IMR-90 (cell line): Measurements from ENCODE around the gene RALGPS1. TPM values are rescaled to one million over a fixed set of nuclear protein-coding genes. Genes with fewer than 3 reads are reported as not detected.

Source experiments
- ATAC-seq: fragments of 200-7000 bp; cut with Tn5 transposase; 2 replicates; pipeline ENCODE4 v1.9.1; 2020; ENCODE audit warnings: low read depth, mild to moderate bottlenecking, moderate library complexity
- BruUV-seq: library from RNA; stranded (reverse); fragments of 400-500 nt; replicated peaks from 2 replicates; lab custom pipeline; 2021; lab: Mats Ljungman, UMichigan
- CTCF ChIA-PET: fragments of 300-600 bp; formaldehyde crosslinking; extraction: SDS; loops from one replicate; lab custom pipeline; 2021; ENCODE audit warnings: antibody characterized with exemption; lab: Yijun Ruan, JAX
- POLR2A ChIA-PET: fragments of 300-600 bp; sonication (Branson Sonifier 250); formaldehyde crosslinking; loops from one replicate; lab custom pipeline; 2022; ENCODE audit warnings: antibody characterized with exemption; ENCODE audit not compliant: unreplicated experiment; lab: Charles Lee
- DNase-seq: peaks from one replicate; pipeline ENCODE4 v3.0.0; 2013
- H2AFZ ChIP-seq: replicated peaks from 2 replicates; pipeline ENCODE3; 2013; ENCODE audit warnings: low read length, mild to moderate bottlenecking; ENCODE audit not compliant: poor library complexity
- H2AK5ac ChIP-seq: 2 replicates; pipeline ENCODE4 v1.6.1; 2013; ENCODE audit warnings: low read depth, low read length, inconsistent platforms
- H2AK9ac ChIP-seq: replicated peaks from 2 replicates; pipeline ENCODE3; 2013; ENCODE audit warnings: mild to moderate bottlenecking, low read depth, low read length, moderate library complexity; ENCODE audit not compliant: poor library complexity
- H2BK120ac ChIP-seq: 2 replicates; pipeline ENCODE4 v1.6.1; 2013; ENCODE audit warnings: low read depth, low read length, inconsistent platforms
- H2BK15ac ChIP-seq: 3 replicates; pipeline ENCODE4 v1.6.1; 2013; ENCODE audit warnings: low read depth, low read length, inconsistent platforms
- H2BK20ac ChIP-seq: 2 replicates; pipeline ENCODE4 v1.6.1; 2013; ENCODE audit warnings: low read depth, mild to moderate bottlenecking, inconsistent platforms, low read length, moderate library complexity
- H2BK5ac ChIP-seq: 2 replicates; pipeline ENCODE4 v1.6.1; 2013; ENCODE audit warnings: mild to moderate bottlenecking, low read depth, low read length, inconsistent platforms; ENCODE audit not compliant: poor library complexity, severe bottlenecking
- H3K14ac ChIP-seq: replicated peaks from 2 replicates; pipeline ENCODE4 v1.6.1; 2013; ENCODE audit warnings: low read depth, low read length, inconsistent platforms
- H3K18ac ChIP-seq: 2 replicates; pipeline ENCODE4 v1.6.1; 2013; ENCODE audit warnings: low read depth, low read length, control low read depth
- H3K23ac ChIP-seq: 2 replicates; pipeline ENCODE4 v1.6.1; 2013; ENCODE audit warnings: low read depth, low read length, inconsistent platforms
- H3K27ac ChIP-seq: 2 replicates; pipeline ENCODE4 v1.5.1; 2013; ENCODE audit warnings: mild to moderate bottlenecking, control low read depth, low read length; ENCODE audit not compliant: insufficient read depth
- H3K27me3 ChIP-seq: 2 replicates; pipeline ENCODE4 v1.6.1; 2013; ENCODE audit warnings: low read length; ENCODE audit not compliant: control insufficient read depth, insufficient read depth
- H3K36me3 ChIP-seq: 2 replicates; pipeline ENCODE4 v1.6.1; 2013; ENCODE audit warnings: low read length, mixed read lengths; ENCODE audit not compliant: control insufficient read depth, insufficient read depth
- H3K4ac ChIP-seq: 2 replicates; pipeline ENCODE4 v1.6.1; 2013; ENCODE audit warnings: low read depth, low read length, inconsistent platforms
- H3K4me1 ChIP-seq: 2 replicates; pipeline ENCODE4 v1.6.1; 2013; ENCODE audit warnings: low read length, mixed read lengths; ENCODE audit not compliant: control insufficient read depth, insufficient read depth
- H3K4me2 ChIP-seq: 2 replicates; pipeline ENCODE4 v1.6.1; 2013; ENCODE audit warnings: low read depth, mild to moderate bottlenecking, control low read depth, low read length, moderate library complexity
- H3K4me3 ChIP-seq: 2 replicates; pipeline ENCODE4 v1.5.1; 2013; ENCODE audit warnings: low read depth, mild to moderate bottlenecking, control low read depth, low read length, moderate library complexity; ENCODE audit not compliant: insufficient read depth
- H3K56ac ChIP-seq: 2 replicates; pipeline ENCODE4 v1.6.1; 2013; ENCODE audit warnings: low read length, inconsistent platforms; ENCODE audit not compliant: insufficient read depth; ENCODE audit errors: extremely low read depth
- H3K79me1 ChIP-seq, 2 experiments: 2 replicates each; pipeline ENCODE4 v1.6.1; 2013; ENCODE audit warnings: low read length in 2 of 2, inconsistent platforms in 1 of 2, low read depth in 1 of 2
- H3K9ac ChIP-seq: 2 replicates; pipeline ENCODE4 v1.6.1; 2013; ENCODE audit warnings: low read depth, low read length, control low read depth
- H3K9me1 ChIP-seq: 2 replicates; pipeline ENCODE4 v1.6.1; 2013; ENCODE audit warnings: low read length, inconsistent platforms; ENCODE audit not compliant: insufficient read depth
- H3K9me3 ChIP-seq: 2 replicates; pipeline ENCODE4 v1.6.1; 2013; ENCODE audit warnings: low read length; ENCODE audit not compliant: control insufficient read depth, insufficient read depth
- H4K20me1 ChIP-seq: 2 replicates; pipeline ENCODE4 v1.6.1; 2013; ENCODE audit warnings: low read length, inconsistent platforms; ENCODE audit not compliant: insufficient read depth
- H4K5ac ChIP-seq: 2 replicates; pipeline ENCODE4 v1.6.1; 2013; ENCODE audit warnings: mild to moderate bottlenecking, low read depth, low read length, control low read depth
- H4K8ac ChIP-seq, 2 experiments: 2 replicates each; pipeline ENCODE4 v1.6.1; 2013; ENCODE audit warnings: low read depth in 2 of 2, low read length in 2 of 2, control low read depth in 1 of 2, inconsistent platforms in 1 of 2
- H4K91ac ChIP-seq: 2 replicates; pipeline ENCODE4 v1.6.1; 2013; ENCODE audit warnings: low read depth, low read length, inconsistent platforms; ENCODE audit not compliant: insufficient read depth
- CEBPB ChIP-seq: IDR thresholded peaks from 2 replicates; pipeline ENCODE4 v1.6.1; 2012; ENCODE audit warnings: low read depth, low read length, improper control_type of control experiment
- CHD1 ChIP-seq: IDR thresholded peaks from 2 replicates; pipeline ENCODE4 v1.6.1; 2012; ENCODE audit warnings: low read depth, low read length, improper control_type of control experiment
- FOS ChIP-seq: fragments of 150-350 bp; IDR thresholded peaks from 2 replicates; pipeline ENCODE4 v1.6.1; 2016; ENCODE audit warnings: low read depth, low read length
- MAFK ChIP-seq: IDR thresholded peaks from 2 replicates; pipeline ENCODE4 v1.6.1; 2012; ENCODE audit warnings: low read depth, low read length, improper control_type of control experiment
- MAZ ChIP-seq: IDR thresholded peaks from 2 replicates; pipeline ENCODE4 v1.6.1; 2012; ENCODE audit warnings: low read depth, mild to moderate bottlenecking, low read length, improper control_type of control experiment, moderate library complexity, borderline replicate concordance
- MXI1 ChIP-seq: IDR thresholded peaks from 2 replicates; pipeline ENCODE4 v1.6.1; 2012; ENCODE audit warnings: low read depth, mild to moderate bottlenecking, low read length, moderate library complexity, borderline replicate concordance
- NFE2L2 ChIP-seq: fragments of 150-350 bp; IDR thresholded peaks from 2 replicates; pipeline ENCODE4 v1.6.1; 2016; ENCODE audit warnings: low read depth, mild to moderate bottlenecking, low read length
- POLR2A ChIP-seq: IDR thresholded peaks from 2 replicates; pipeline ENCODE4 v1.6.1; 2012; ENCODE audit warnings: mild to moderate bottlenecking, low read depth, low read length
- RAD21 ChIP-seq: IDR thresholded peaks from 2 replicates; pipeline ENCODE4 v1.6.1; 2012; ENCODE audit warnings: low read length, improper control_type of control experiment
- RCOR1 ChIP-seq: IDR thresholded peaks from 2 replicates; pipeline ENCODE4 v1.6.1; 2012; ENCODE audit warnings: mild to moderate bottlenecking, low read length, improper control_type of control experiment; ENCODE audit not compliant: insufficient replicate concordance
- RFX5 ChIP-seq: IDR thresholded peaks from 2 replicates; pipeline ENCODE4 v1.8.0; 2012; ENCODE audit warnings: low read depth, mild to moderate bottlenecking, low read length, moderate library complexity
- SMC3 ChIP-seq: fragments of 150-350 bp; IDR thresholded peaks from 2 replicates; pipeline ENCODE4 v1.6.1; 2016; ENCODE audit warnings: low read depth, mild to moderate bottlenecking, antibody characterized with exemption, low read length, moderate library complexity
- WGBS, 2 experiments: methylation state at CpG; one replicate each; pipeline versions ENCODE4 v1.1.5 to v1.1.7; 2013; ENCODE audit warnings: missing lambda C conversion rate in 2 of 2; ENCODE audit not compliant: insufficient read length in 1 of 2; ENCODE audit errors: extremely low coverage in 2 of 2; 5-methylcytosine and 5-hydroxymethylcytosine counted together
- dilution Hi-C: fragments of 300-500 bp; cut with HindIII; formaldehyde crosslinking; loops from one replicate; pipeline ENCODE4 v1.14.3; 2018; ENCODE audit warnings: low sequenced_read_pairs; ENCODE audit not compliant: unreplicated experiment
- in situ Hi-C: fragments of 300-500 bp; cut with MboI; formaldehyde crosslinking; loops from 3 replicates; pipeline ENCODE4 v1.14.3; 2019; ENCODE audit warnings: low sequenced_read_pairs, inconsistent platforms, mixed read lengths
- intact Hi-C: fragments of 100-400 bp; cut with micrococcal nuclease; formaldehyde crosslinking; loops from 2 replicates; pipeline ENCODE4 v1.10.0; 2022
- polyA plus RNA-seq, 3 experiments: library from polyadenylated mRNA; depleted of rRNA; stranded (reverse); fragments of >200 nt; gene quantifications; 2 replicates each; pipeline ENCODE4 v1.2.3, GENCODE V29; 2012; ENCODE audit warnings: low replicate concordance in 1 of 3
- total RNA-seq: library from RNA; depleted of rRNA; stranded (reverse); fragments of >200 nt; gene quantifications from 2 replicates; pipeline ENCODE4 v1.2.3, GENCODE V29; 2012
- TF ChIP-seq, protein P1 (sequence below): conservative IDR thresholded peaks from 2 replicates; pipeline ENCODE4 v1.5.1; 2012; ENCODE audit warnings: mild to moderate bottlenecking, low read depth, low read length, improper control_type of control experiment
- TF ChIP-seq, protein P2 (sequence below): fragments of 150-350 bp; IDR thresholded peaks from 2 replicates; pipeline ENCODE4 v1.6.1; 2017; ENCODE audit warnings: mild to moderate bottlenecking, antibody characterized with exemption, low read length, low read depth
- TF ChIP-seq, protein P3 (sequence below): fragments of 150-350 bp; IDR thresholded peaks from 2 replicates; pipeline ENCODE4 v1.6.1; 2016; ENCODE audit warnings: low read depth, mild to moderate bottlenecking, low read length, moderate library complexity, borderline replicate concordance

The RALGPS1 gene
- total and polyA plus RNA-seq, 2 of the 4 experiments (the other 2 are of a cell fraction) = 0.90 to 2.8 TPM

DNA sequence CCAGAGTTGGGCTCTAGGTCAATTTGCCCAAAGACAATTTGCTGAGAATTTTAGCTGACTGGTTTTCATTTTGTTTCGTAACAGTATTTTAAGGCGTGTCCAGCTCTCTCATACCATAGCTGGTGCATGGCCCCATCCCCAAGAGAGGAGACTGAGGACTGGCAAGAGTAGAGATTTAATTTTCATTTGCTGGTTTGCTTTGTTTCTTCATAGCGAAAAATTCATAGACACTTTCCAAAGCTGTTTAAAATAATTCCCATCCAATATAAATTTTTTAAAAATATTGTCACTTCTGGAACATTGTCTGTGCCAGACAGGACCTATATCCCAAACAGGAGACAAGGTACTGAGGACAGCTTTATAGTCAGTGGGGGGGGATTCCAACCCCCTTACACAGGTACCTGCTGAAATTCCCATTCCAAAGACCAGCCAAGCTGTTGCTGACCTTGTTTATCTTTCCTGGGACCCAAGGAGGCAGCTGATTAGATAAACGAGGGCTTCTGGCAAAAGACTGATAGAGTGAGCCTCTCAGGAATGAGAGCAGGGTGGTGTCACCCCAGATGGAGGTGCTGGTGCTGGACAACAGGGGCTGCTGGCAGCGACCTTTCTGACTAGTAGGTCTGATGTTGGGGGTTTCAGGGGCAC, 214.6 kb downstream of the RALGPS1 start:
- Histone ChIP-seq H3K79me1 (peaks cover 0 to 7% of the 10 kb centered on the region in 2 experiments; a peak in 2 of 4 replicates), H2BK120ac (peak overlapping the region; percentile 67), H2BK20ac (peak overlapping the region; percentile 72; the same call in 1 of the 2 replicates), H3K14ac (peak overlapping the region; percentile 15; the same call in 1 of the 2 replicates), H3K9me1 (peaks cover 28% of the 10 kb centered on the region), H4K91ac (peak overlapping the region; percentile 38; the same call in 1 of the 2 replicates), H3K9ac (no peak overlapping the region), H3K27me3 (no peaks in the 10 kb centered on the region), H4K8ac (peak overlapping the region in 1 of 2 experiments; percentile 33; a peak in 1 of 4 replicates), H3K4me2 (no peak overlapping the region), H2BK15ac (peak overlapping the region; percentile 77; the same call in 2 of the 3 replicates), H3K23ac (no peak overlapping the region), H2AK9ac (no peak overlapping the region), H4K20me1 (peaks cover 3% of the 10 kb centered on the region; the same call in 1 of the 2 replicates), H3K4me3 (no peak overlapping the region), H2AFZ (peak overlapping the region; percentile 5), H3K4me1 (peaks cover 42% of the 10 kb centered on the region), H3K4ac (peak overlapping the region; percentile 52), H2BK5ac (no peak overlapping the region), H3K56ac (no peak overlapping the region), H3K27ac (no peak overlapping the region), H2AK5ac (peak overlapping the region; percentile 87; the same call in 1 of the 2 replicates), H4K5ac (peak overlapping the region; percentile 16; the same call in 1 of the 2 replicates), H3K36me3 (no peaks in the 10 kb centered on the region), H3K18ac (peak overlapping the region; percentile 21), H3K9me3 (no peaks in the 10 kb centered on the region)
- DNase-seq = no peak
- ATAC-seq = no peak
- no TSS peak for BruUV-seq
- no CpG with 5 or more reads among the region's 5 CpGs for WGBS, 2 experiments
- ChIA-PET POLR2A (no interaction called here), CTCF (interaction anchor here (1.0 to 1.3 kb wide), 2 partner anchors 164 to 189 kb away, joined by 3 to 4 read pairs; no protein-coding TSS in a partner anchor)
- in situ Hi-C loops = no loop called here
- dilution Hi-C loops = no loop called here
- intact Hi-C loops = no loop called here
- TF ChIP-seq, protein P1, sequence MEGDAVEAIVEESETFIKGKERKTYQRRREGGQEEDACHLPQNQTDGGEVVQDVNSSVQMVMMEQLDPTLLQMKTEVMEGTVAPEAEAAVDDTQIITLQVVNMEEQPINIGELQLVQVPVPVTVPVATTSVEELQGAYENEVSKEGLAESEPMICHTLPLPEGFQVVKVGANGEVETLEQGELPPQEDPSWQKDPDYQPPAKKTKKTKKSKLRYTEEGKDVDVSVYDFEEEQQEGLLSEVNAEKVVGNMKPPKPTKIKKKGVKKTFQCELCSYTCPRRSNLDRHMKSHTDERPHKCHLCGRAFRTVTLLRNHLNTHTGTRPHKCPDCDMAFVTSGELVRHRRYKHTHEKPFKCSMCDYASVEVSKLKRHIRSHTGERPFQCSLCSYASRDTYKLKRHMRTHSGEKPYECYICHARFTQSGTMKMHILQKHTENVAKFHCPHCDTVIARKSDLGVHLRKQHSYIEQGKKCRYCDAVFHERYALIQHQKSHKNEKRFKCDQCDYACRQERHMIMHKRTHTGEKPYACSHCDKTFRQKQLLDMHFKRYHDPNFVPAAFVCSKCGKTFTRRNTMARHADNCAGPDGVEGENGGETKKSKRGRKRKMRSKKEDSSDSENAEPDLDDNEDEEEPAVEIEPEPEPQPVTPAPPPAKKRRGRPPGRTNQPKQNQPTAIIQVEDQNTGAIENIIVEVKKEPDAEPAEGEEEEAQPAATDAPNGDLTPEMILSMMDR = no peak
- TF ChIP-seq CHD1 = no peak
- TF ChIP-seq FOS = no peak
- no peak for TF ChIP-seq POLR2A
- TF ChIP-seq MAFK = no peak
- TF ChIP-seq RCOR1 = no peak
- no peak for TF ChIP-seq MAZ
- TF ChIP-seq NFE2L2 = no peak
- TF ChIP-seq CEBPB = no peak
- TF ChIP-seq, protein P2, sequence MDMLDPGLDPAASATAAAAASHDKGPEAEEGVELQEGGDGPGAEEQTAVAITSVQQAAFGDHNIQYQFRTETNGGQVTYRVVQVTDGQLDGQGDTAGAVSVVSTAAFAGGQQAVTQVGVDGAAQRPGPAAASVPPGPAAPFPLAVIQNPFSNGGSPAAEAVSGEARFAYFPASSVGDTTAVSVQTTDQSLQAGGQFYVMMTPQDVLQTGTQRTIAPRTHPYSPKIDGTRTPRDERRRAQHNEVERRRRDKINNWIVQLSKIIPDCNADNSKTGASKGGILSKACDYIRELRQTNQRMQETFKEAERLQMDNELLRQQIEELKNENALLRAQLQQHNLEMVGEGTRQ = no peak
- no peak for TF ChIP-seq SMC3
- TF ChIP-seq RFX5 = no peak
- TF ChIP-seq, protein P3, sequence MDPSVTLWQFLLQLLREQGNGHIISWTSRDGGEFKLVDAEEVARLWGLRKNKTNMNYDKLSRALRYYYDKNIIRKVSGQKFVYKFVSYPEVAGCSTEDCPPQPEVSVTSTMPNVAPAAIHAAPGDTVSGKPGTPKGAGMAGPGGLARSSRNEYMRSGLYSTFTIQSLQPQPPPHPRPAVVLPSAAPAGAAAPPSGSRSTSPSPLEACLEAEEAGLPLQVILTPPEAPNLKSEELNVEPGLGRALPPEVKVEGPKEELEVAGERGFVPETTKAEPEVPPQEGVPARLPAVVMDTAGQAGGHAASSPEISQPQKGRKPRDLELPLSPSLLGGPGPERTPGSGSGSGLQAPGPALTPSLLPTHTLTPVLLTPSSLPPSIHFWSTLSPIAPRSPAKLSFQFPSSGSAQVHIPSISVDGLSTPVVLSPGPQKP = no peak
- no peak for TF ChIP-seq RAD21
- no peak for TF ChIP-seq MXI1
